Measurements from ENCODE around the gene PRIMA1. TPM values are rescaled to one million over a fixed set of nuclear protein-coding genes. Genes with fewer than 3 reads are reported as not detected.

PRIMA1 gene
- total RNA-seq, 1 donor from 2014 or later, result 4.0 TPM

GRCh38 chr14:93685121-93685895 lies 103.0 kb downstream of the PRIMA1 start:
- no peak for DNase-seq (ENCODE audit: low spot score, unreplicated experiment)
- no peak for TF ChIP-seq CTCF (IDR thresholded peaks at IDR 0.05; ENCODE audit: unreplicated experiment)
- no peaks in the 10 kb centered on the region for H3K9me3 Mint-ChIP-seq (ENCODE audit: low read depth)
- H3K4me1 Mint-ChIP-seq (ENCODE audit: low read depth), result peaks cover 5% of the 10 kb centered on the region
- peaks cover 36% of the 10 kb centered on the region for H3K27me3 Mint-ChIP-seq
- H3K36me3 Mint-ChIP-seq (ENCODE audit: insufficient read depth), result no peaks in the 10 kb centered on the region
- no peak overlapping the region for H3K4me3 Mint-ChIP-seq (ENCODE audit: low read depth)
- no peak overlapping the region for H3K27ac Mint-ChIP-seq

GRCh38 chr14:93683226-93683625 lies 105.1 kb downstream of the PRIMA1 start:
- H3K36me3 Mint-ChIP-seq (ENCODE audit: insufficient read depth), result no peaks in the 10 kb centered on the region
- peaks cover 19% of the 10 kb centered on the region for H3K27me3 Mint-ChIP-seq
- H3K27ac Mint-ChIP-seq, result no peak overlapping the region
- peaks cover 5% of the 10 kb centered on the region for H3K4me1 Mint-ChIP-seq (ENCODE audit: low read depth)
- no peak overlapping the region for H3K4me3 Mint-ChIP-seq (ENCODE audit: low read depth)
- no peak for TF ChIP-seq CTCF (IDR thresholded peaks at IDR 0.05; ENCODE audit: unreplicated experiment)
- no peaks in the 10 kb centered on the region for H3K9me3 Mint-ChIP-seq (ENCODE audit: low read depth)
- no peak for DNase-seq (ENCODE audit: low spot score, unreplicated experiment)

GRCh38 chr14:93682459-93682858 lies 105.8 kb downstream of the PRIMA1 start:
- Mint-ChIP-seq H3K27ac (no peak overlapping the region), H3K36me3 (ENCODE audit: insufficient read depth) (no peaks in the 10 kb centered on the region), H3K4me1 (ENCODE audit: low read depth) (peaks cover 5% of the 10 kb centered on the region), H3K9me3 (ENCODE audit: low read depth) (no peaks in the 10 kb centered on the region), H3K27me3 (peaks cover 11% of the 10 kb centered on the region), H3K4me3 (ENCODE audit: low read depth) (no peak overlapping the region)
- TF ChIP-seq CTCF (IDR thresholded peaks at IDR 0.05; ENCODE audit: unreplicated experiment), result no peak
- no peak for DNase-seq (ENCODE audit: low spot score, unreplicated experiment)

GRCh38 chr14:93676416-93676958 lies 111.8 kb downstream of the PRIMA1 start:
- peaks cover 7% of the 10 kb centered on the region for H3K27me3 Mint-ChIP-seq
- H3K4me3 Mint-ChIP-seq (ENCODE audit: low read depth), result no peak overlapping the region
- DNase-seq (ENCODE audit: low spot score, unreplicated experiment), result no peak
- H3K4me1 Mint-ChIP-seq (ENCODE audit: low read depth), result peaks cover 7% of the 10 kb centered on the region
- TF ChIP-seq CTCF (IDR thresholded peaks at IDR 0.05; ENCODE audit: unreplicated experiment), result no peak
- H3K9me3 Mint-ChIP-seq (ENCODE audit: low read depth), result no peaks in the 10 kb centered on the region
- H3K36me3 Mint-ChIP-seq (ENCODE audit: insufficient read depth), result no peaks in the 10 kb centered on the region
- no peak overlapping the region for H3K27ac Mint-ChIP-seq

- Mint-ChIP-seq H3K36me3 (ENCODE audit: insufficient read depth) (no peaks in the 10 kb centered on the region), H3K4me3 (ENCODE audit: low read depth) (no peak overlapping the region)
Measured at GRCh38 chr14:93675651-93676050, 112.6 kb downstream of the PRIMA1 start.

More at GRCh38 chr14:93675651-93676050, 112.6 kb downstream of the PRIMA1 start:
- H3K9me3 Mint-ChIP-seq (ENCODE audit: low read depth), result no peaks in the 10 kb centered on the region
- no peak for DNase-seq (ENCODE audit: low spot score, unreplicated experiment)
- H3K27me3 Mint-ChIP-seq, result peaks cover 7% of the 10 kb centered on the region
- H3K27ac Mint-ChIP-seq, result no peak overlapping the region
- no peak for TF ChIP-seq CTCF (IDR thresholded peaks at IDR 0.05; ENCODE audit: unreplicated experiment)
- peaks cover 3% of the 10 kb centered on the region for H3K4me1 Mint-ChIP-seq (ENCODE audit: low read depth)

All from progenitor cell of endocrine pancreas (in vitro differentiated cells).